NB4 (cell line): ENCODE measurements around the gene FAM83E.
A peak's percentile ranks its signal among the peaks of the same experiment; 100 is the strongest.

Source experiments
- DNase-seq: peaks from one replicate; pipeline ENCODE4 v3.0.0; 2010; ENCODE audit warnings: low read depth
- H3K4me3 ChIP-seq: one replicate; pipeline ENCODE4 v1.5.1; 2011; ENCODE audit warnings: mild to moderate bottlenecking, low read depth, low read length, moderate library complexity
- CTCF ChIP-seq: IDR thresholded peaks from one replicate; pipeline ENCODE4 v1.5.1; 2012; ENCODE audit warnings: low read depth, low read length
- MAX ChIP-seq: IDR thresholded peaks from 2 replicates; pipeline ENCODE4 v1.6.1; 2011; ENCODE audit warnings: low read depth, low read length
- MYC ChIP-seq: IDR thresholded peaks from 2 replicates; pipeline ENCODE4 v1.6.1; 2011; ENCODE audit warnings: low read depth, low read length
- POLR2A ChIP-seq: IDR thresholded peaks from 2 replicates; pipeline ENCODE4 v1.6.1; 2011; ENCODE audit warnings: mild to moderate bottlenecking; ENCODE audit not compliant: insufficient read length; ENCODE audit errors: extremely low read depth

Gene FAM83E

GRCh38 chr19:48629297-48629598 is 14.4 kb upstream of the FAM83E start:
- TF ChIP-seq MAX (no peak), MYC (no peak), CTCF (no peak), POLR2A (no peak)
- no peak overlapping the region for H3K4me3 ChIP-seq
- DNase-seq: peak; percentile 39

- peak; percentile 42 for DNase-seq
- TF ChIP-seq POLR2A: no peak
- no peak for TF ChIP-seq CTCF
- TF ChIP-seq MAX: no peak
- no peak for TF ChIP-seq MYC
- H3K4me3 ChIP-seq: no peak overlapping the region
These were observed 13.8 kb upstream of the FAM83E start for GRCh38 chr19:48628486-48629296.

- peak; percentile 38 for DNase-seq
These were observed 13.0 kb upstream of the FAM83E start for GRCh38 chr19:48627865-48628314.

GRCh38 chr19:48627201-48627864 is 12.5 kb upstream of the FAM83E start:
- no peak overlapping the region for H3K4me3 ChIP-seq
- no peak for TF ChIP-seq POLR2A
- TF ChIP-seq CTCF: no peak
- DNase-seq: peak; percentile 57

More at GRCh38 chr19:48627865-48628314, 13.0 kb upstream of the FAM83E start:
- TF ChIP-seq MAX (no peak), MYC (no peak), POLR2A (no peak), CTCF (no peak)
- H3K4me3 ChIP-seq: no peak overlapping the region

- DNase-seq: peak; percentile 36
- no peak overlapping the region for H3K4me3 ChIP-seq
- TF ChIP-seq POLR2A (no peak), CTCF (no peak), MAX (no peak), MYC (no peak)
These were observed 11.0 kb upstream of the FAM83E start for GRCh38 chr19:48625891-48626327.
